ENCODE measurements around the gene GID4. TPM values are rescaled to one million over a fixed set of nuclear protein-coding genes. Genes with fewer than 3 reads are reported as not detected.

Gene GID4
- total RNA-seq, 2 experiments from 2014 or later: 9.4 to 10.6 TPM

Other genes starting within 250 kb of the GID4 start
- 100 to 1,000 TPM; 218 to 229 TPM for gene SREBF1, start 202.4 kb upstream of the GID4 start, total RNA-seq
- 10 to 100 TPM; 32.9 to 37.0 TPM for gene TOM1L2, start 67.0 kb upstream of the GID4 start, total RNA-seq
- gene DRC3, start 66.5 kb upstream of the GID4 start, total RNA-seq: under 1 TPM; 0.67 to 0.77 TPM
- 10 to 100 TPM; 22.9 to 29.9 TPM for gene ATPAF2, start 240 bp upstream of the GID4 start, total RNA-seq
- gene DRG2, start 48.5 kb downstream of the GID4 start, total RNA-seq: 10 to 100 TPM; 43.6 to 53.2 TPM
- 1 to 10 TPM; 1.0 TPM for gene MYO15A, start 69.3 kb downstream of the GID4 start, total RNA-seq
- gene ALKBH5, start 144.4 kb downstream of the GID4 start, total RNA-seq: 100 to 1,000 TPM; 133 to 134 TPM
- 10 to 100 TPM; 21.3 to 21.6 TPM for gene LLGL1, start 186.2 kb downstream of the GID4 start, total RNA-seq
- gene FLII, start 219.3 kb downstream of the GID4 start, total RNA-seq: 100 to 1,000 TPM; 334 to 354 TPM
- 10 to 100 TPM; 14.0 to 14.7 TPM for gene MIEF2, start 221.3 kb downstream of the GID4 start, total RNA-seq